ENCODE measurements around the gene TNNI3.
"Not testable (repeated sequence)": the region's sequence is repeated elsewhere in the genome, so short reads cannot be mapped to it uniquely, and the experiment has no call there.

TNNI3 gene

GRCh38 chr19:55157064-55157908, at the start of gene TNNI3:
TSS of gene TNNI3 (minus strand) at chr19:55157732. CDS start at chr19:55157589, 143 bp downstream.
- DNase-seq (ENCODE audit: low read depth in 3 of 3), result no peak

GRCh38 chr19:55206664-55207500, 49.4 kb upstream of the TNNI3 start:
- peak in 2 of 3 experiments; percentile 24 to 56 for DNase-seq (ENCODE audit: low read depth in 3 of 3)

GRCh38 chr19:55202199-55202598, 44.7 kb upstream of the TNNI3 start:
- not testable (repeated sequence) for DNase-seq (ENCODE audit: low read depth in 3 of 3)

GRCh38 chr19:55199620-55200204, 42.2 kb upstream of the TNNI3 start:
- DNase-seq (ENCODE audit: low read depth in 3 of 3), result no peak

- DNase-seq (ENCODE audit: low read depth in 3 of 3), result no peak
Measured at GRCh38 chr19:55198651-55199050, 41.1 kb upstream of the TNNI3 start.

GRCh38 chr19:55197528-55197927, 40.0 kb upstream of the TNNI3 start:
- no peak for DNase-seq (ENCODE audit: low read depth in 3 of 3)

GRCh38 chr19:55196803-55197202, 39.3 kb upstream of the TNNI3 start:
- DNase-seq (ENCODE audit: low read depth in 3 of 3), result no peak

- no peak for DNase-seq (ENCODE audit: low read depth in 3 of 3)
Measured at GRCh38 chr19:55193481-55193880, 35.9 kb upstream of the TNNI3 start.

GRCh38 chr19:55189403-55189835, 31.9 kb upstream of the TNNI3 start:
- no peak for DNase-seq (ENCODE audit: low read depth in 3 of 3)

- DNase-seq (ENCODE audit: low read depth in 3 of 3), result no peak
Measured at GRCh38 chr19:55188625-55189024, 31.1 kb upstream of the TNNI3 start.

GRCh38 chr19:55186080-55186479, 28.5 kb upstream of the TNNI3 start:
- DNase-seq (ENCODE audit: low read depth in 3 of 3), result no peak

GRCh38 chr19:55181740-55182139, 24.2 kb upstream of the TNNI3 start:
- no peak for DNase-seq (ENCODE audit: low read depth in 3 of 3)

GRCh38 chr19:55179606-55180484, 22.3 kb upstream of the TNNI3 start, which contains the start of gene SYT5:
TSS of gene SYT5 (minus strand) at chr19:55180289. CDS start at chr19:55179041, 1,248 bp downstream.
- peak; percentile 34 to 57 (median 36) for DNase-seq (ENCODE audit: low read depth in 3 of 3)

- DNase-seq (ENCODE audit: low read depth in 3 of 3), result peak; percentile 76 to 86 (median 81)
Measured at GRCh38 chr19:55178781-55179599, 21.5 kb upstream of the TNNI3 start.

GRCh38 chr19:55176076-55176475, 18.5 kb upstream of the TNNI3 start:
- DNase-seq (ENCODE audit: low read depth in 3 of 3), result no peak

GRCh38 chr19:55175117-55175867, 17.8 kb upstream of the TNNI3 start:
- DNase-seq (ENCODE audit: low read depth in 3 of 3), result no peak

- DNase-seq (ENCODE audit: low read depth in 3 of 3), result no peak
Measured at GRCh38 chr19:55174425-55175116, 17.0 kb upstream of the TNNI3 start.

- peak in 1 of 3 experiments; percentile 57 for DNase-seq (ENCODE audit: low read depth in 3 of 3)
Measured at GRCh38 chr19:55173714-55174409, 16.3 kb upstream of the TNNI3 start.

Measured in stimulated activated CD4-positive, alpha-beta T cell treated with anti-CD3 and anti-CD28 coated beads, TNF-alpha, amount 100 ng/mL, for 24 hours (primary cell).